Superior temporal gyrus (tissue), 1 donor: ENCODE data around the gene VPS37C.
"Not testable (repeated sequence)": the region's sequence is repeated elsewhere in the genome, so short reads cannot be mapped to it uniquely, and the experiment has no call there.

ENCODE experiments used
- DNase-seq: peaks from one replicate; pipeline ENCODE4 v3.0.0-alpha.2; 2016; ENCODE audit errors: extremely low spot score

VPS37C gene

DNA sequence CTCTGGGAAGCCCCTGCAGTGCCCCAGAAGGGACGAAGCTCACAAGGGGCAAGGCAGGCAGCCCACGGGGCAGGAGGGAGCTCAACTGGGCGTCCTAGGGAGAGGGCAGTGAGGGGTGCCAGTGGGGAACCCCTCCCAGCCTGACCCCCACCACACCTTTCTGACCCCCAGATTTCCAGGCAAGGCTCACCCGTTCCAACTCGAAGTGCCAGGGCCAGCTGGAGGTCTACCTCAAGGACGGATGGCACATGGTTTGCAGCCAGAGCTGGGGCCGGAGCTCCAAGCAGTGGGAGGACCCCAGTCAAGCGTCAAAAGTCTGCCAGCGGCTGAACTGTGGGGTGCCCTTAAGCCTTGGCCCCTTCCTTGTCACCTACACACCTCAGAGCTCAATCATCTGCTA is 43.2 kb downstream of the VPS37C start:
- DNase-seq: no peak

DNA sequence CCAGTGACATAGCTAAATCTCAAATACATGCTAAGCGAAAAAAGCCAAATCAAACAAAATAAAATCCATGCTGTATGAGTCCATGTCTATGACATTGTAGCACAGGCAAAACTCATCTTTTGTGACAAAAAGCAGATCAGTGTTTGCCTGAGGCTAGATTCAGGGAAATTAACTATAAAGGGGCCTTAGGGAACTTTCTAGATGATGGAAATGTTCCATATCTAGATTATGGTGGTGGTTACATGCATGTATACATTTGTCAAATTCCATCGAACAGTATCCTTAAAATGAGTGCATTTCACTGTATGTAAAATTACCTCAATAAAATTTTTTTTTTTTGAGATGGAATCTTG is 44.1 kb downstream of the VPS37C start:
- DNase-seq: no peak

DNA sequence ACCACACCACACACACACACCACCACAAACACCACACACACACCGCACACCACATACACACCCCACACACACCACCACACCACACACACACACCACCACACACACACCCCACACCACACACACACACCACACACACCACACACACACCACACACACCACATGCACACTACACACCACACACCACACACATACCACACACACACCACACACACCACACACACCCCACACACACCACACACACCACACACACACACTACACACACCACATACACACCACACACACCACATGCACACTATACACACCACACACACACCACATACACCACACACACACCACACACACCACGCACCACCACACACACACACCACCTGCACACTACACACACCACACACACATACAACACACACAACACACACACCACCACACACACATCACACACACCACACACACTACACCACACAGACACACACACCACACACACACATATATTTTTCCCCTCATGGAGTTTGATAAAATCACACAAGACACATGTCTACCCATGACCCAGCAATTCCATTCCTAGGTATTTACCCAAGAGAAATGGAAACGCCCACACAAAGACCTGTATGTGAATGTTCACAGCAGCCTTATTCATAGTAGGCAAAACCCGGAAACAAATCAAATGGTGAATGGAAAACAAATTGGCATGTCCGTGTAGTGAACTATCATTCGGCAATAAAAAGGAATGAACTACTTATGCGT is 44.6 kb downstream of the VPS37C start:
- DNase-seq: no peak

GRCh38 chr11:61115498-61116224 is 45.6 kb downstream of the VPS37C start:
- no peak for DNase-seq

GRCh38 chr11:61114913-61115312 is 46.3 kb downstream of the VPS37C start:
- DNase-seq: no peak

- no peak for DNase-seq
These were observed 48.0 kb downstream of the VPS37C start for GRCh38 chr11:61113201-61113600.

DNA sequence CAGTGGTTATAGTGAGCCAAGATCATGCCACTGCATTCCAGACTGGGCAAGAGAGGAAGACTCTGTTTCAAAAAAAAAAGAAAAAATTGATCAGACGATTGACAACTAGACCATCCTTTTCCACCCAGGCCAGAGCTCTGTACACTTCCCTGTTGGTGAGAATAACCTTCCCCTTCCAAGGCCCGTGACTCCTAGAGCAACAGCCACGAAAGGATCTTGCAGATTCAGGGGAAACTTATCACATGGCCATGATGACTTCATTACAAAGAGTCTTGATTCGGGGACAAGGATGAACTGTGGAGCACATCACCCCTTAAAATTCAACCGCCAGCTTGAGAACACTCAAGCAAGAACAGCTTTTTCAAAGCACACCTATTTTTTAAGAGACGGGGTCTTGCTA is 48.7 kb downstream of the VPS37C start:
- no peak for DNase-seq

DNA sequence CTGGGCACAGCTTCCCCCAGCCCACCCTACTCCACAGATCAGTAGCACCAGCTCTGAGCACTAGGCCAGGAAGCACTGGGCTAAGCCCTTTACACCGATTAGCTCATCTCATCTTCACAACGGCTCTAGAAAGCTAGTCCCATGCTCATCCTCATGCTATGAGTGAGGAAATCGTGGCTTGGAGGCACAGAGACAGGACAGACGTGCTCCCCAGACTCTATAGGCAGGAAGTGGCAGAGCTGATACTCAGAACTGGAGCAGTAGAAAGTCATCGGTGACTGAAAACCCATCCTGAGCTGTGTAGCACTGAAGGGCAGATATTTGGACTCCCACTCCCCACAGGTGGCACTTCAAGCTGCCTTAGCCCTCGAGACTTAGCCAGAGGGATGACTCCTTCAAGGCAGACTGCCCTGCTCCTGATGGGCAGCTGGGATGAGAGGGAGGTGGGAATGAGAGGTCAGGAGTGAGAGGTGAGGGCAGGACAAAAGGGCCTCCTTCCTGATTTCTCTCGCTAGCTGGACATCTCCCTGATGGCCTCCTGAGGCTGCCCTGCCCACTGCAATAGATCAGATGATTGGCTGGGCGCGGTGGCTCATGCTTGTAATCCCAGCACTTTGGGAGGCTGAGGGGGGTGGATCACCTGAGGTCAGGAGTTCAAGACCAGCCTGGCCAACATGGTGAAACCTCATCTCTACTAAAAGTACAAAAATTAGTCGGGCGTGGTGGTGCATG is 49.3 kb downstream of the VPS37C start:
- no peak for DNase-seq

GRCh38 chr11:61111050-61111435 is 50.2 kb downstream of the VPS37C start:
- DNase-seq: no peak

GRCh38 chr11:61110255-61111049 is 50.8 kb downstream of the VPS37C start:
- DNase-seq: no peak

DNA sequence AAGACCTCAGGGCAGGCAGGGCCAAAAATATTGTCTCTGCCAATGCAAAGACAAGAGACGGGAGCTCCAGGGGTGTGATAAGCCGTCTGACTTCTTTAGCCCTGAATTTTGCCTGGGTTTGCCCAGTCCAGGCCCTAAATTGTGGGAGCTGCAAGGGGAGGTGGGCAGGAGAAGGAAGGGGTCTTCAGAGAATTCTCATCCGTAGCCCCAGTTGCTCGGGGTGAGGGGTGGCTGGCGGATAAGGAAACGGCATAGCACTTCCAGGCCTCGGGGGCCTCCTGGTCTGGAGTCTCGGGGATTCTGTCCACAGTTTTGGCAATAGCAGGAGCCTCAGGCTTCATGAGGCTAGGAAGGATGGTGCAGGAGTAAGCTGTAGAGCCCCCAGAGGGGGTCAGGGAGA is 51.6 kb downstream of the VPS37C start:
- no peak for DNase-seq

- DNase-seq: no peak
These were observed 52.2 kb downstream of the VPS37C start for GRCh38 chr11:61108847-61109585.

- DNase-seq: no peak
These were observed 53.3 kb downstream of the VPS37C start for GRCh38 chr11:61107888-61108287.

DNA sequence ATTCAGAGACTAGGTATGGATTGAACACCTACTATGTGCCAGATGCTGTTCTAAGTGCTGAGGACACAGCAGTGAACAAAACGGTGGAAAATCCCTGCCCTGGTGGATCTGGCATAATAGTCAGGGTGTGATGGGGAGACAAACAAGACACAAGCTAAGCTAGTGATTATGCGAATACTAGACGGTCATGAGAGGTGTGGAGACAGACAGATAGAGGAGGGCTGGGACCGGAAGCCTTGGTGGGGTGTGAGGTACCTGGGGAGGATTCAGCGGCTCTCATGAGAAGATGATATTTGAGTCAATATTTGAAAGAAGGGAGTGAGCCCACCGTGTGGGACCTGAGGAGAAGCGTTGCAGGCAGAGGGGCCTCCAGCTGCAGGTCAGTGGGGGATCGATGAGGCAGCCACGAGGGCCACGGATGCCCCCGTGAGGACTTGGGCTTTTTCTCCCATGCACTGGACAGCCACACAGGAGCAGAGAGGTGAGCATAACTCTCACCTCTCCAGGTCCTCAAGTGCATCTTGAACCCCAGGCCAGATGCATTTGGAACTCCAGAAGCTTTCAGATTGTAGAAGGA is 54.2 kb downstream of the VPS37C start:
- DNase-seq: no peak

DNA sequence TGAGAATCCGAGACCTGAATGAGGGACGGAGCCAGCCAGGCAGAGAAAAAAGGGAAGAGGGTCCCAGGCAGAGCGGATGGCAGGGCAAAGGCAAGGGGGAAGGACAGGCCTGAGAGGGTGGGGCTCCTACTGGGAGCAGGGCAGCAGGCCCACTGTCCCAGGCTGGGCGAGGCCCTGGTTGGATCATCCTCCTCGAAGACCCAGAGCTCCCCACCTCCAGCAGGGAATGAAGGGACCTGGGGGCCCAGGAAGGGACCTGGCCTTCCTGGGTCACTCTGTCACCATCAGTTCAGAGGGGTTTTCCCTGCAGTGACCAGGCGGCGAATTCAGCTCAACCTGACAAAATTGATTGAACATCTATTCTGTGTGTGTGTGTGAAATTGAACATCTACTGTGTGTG is 54.9 kb downstream of the VPS37C start:
- no peak for DNase-seq

GRCh38 chr11:61104963-61105362 is 56.3 kb downstream of the VPS37C start:
- DNase-seq: no peak

GRCh38 chr11:61103851-61104423 is 57.3 kb downstream of the VPS37C start:
- DNase-seq: no peak

- DNase-seq: no peak
These were observed 58.3 kb downstream of the VPS37C start for GRCh38 chr11:61102667-61103571.

- no peak for DNase-seq
These were observed 62.4 kb downstream of the VPS37C start for GRCh38 chr11:61098778-61099177.

- not testable (repeated sequence) for DNase-seq
These were observed 63.0 kb downstream of the VPS37C start for GRCh38 chr11:61098261-61098660.
